K562 (cell line): ENCODE results near the gene TCOF1. TPM values are rescaled to one million over a fixed set of nuclear protein-coding genes. Genes with fewer than 3 reads are reported as not detected.
A peak's percentile ranks its signal among the peaks of the same experiment; 100 is the strongest.

Source experiments
- ATAC-seq: fragments of 200-7000 bp; cut with Tn5 transposase; 3 replicates; pipeline ENCODE4 v1.9.1; 2020; ENCODE audit warnings: moderate library complexity
- BruUV-seq: library from RNA; stranded (reverse); fragments of 400-500 nt; replicated peaks from 2 replicates; lab custom pipeline; 2021; lab: Mats Ljungman, UMichigan
- CTCF ChIA-PET: fragments of 300-600 bp; formaldehyde crosslinking; extraction: SDS; loops from one replicate; lab custom pipeline; 2021; ENCODE audit warnings: low intra/inter-chr PET ratio; lab: Yijun Ruan, JAX
- POLR2A ChIA-PET: fragments of 300-600, 350-650 bp; sonication (Branson Sonifier 250); formaldehyde crosslinking; extraction: SDS; loops from one replicate; lab custom pipeline; 2021; ENCODE audit warnings: antibody characterized with exemption, inconsistent platforms; lab: Yijun Ruan, JAX
- DNase-seq, 4 experiments: peaks; one replicate each; pipeline versions ENCODE4 v3.0.0 to v3.0.0-alpha.2; 2011 to 2018; ENCODE audit warnings: low spot score in 3 of 4, mixed read lengths in 3 of 4; ENCODE audit errors: extremely low read depth in 1 of 4
- FAIRE-seq: peaks from 2 replicates; lab custom pipeline; 2011; peaks lifted over from hg19 to GRCh38; lab: Jason Lieb, UNC
- H2AFZ ChIP-seq: 2 replicates; pipeline ENCODE4 v1.6.0; 2011; ENCODE audit warnings: low read depth, low read length, control low read depth, inconsistent platforms
- H3K27ac ChIP-seq: fragments of 200-600 bp; 3 replicates; pipeline ENCODE4 v1.8.0; 2011; ENCODE audit warnings: low read depth, mild to moderate bottlenecking, control low read depth, inconsistent platforms, low read length, moderate library complexity, mixed read lengths; ENCODE audit errors: extremely low read depth
- H3K27me3 ChIP-seq, 2 experiments: fragments of 300-600 bp in 1 of 2; 2 replicates in 1 of 2; 3 replicates in 1 of 2; pipeline versions ENCODE4 v1.6.0 to v1.8.0; 2011; ENCODE audit warnings: inconsistent platforms in 2 of 2, low read length in 2 of 2, mild to moderate bottlenecking in 1 of 2, mixed read lengths in 1 of 2, moderate library complexity in 1 of 2; ENCODE audit not compliant: control insufficient read depth in 2 of 2, insufficient read depth in 2 of 2
- H3K36me3 ChIP-seq: fragments of 300-600 bp; 3 replicates; pipeline ENCODE4 v1.8.0; 2011; ENCODE audit warnings: mild to moderate bottlenecking, low read length, inconsistent platforms; ENCODE audit not compliant: control insufficient read depth, insufficient read depth
- H3K4me1 ChIP-seq, 2 experiments: fragments of 200-600 bp in 1 of 2; replicated peaks in 1 of 2; 2 replicates in 1 of 2; 3 replicates in 1 of 2; pipeline versions ENCODE4 v1.5.1 to v1.8.0; 2011; ENCODE audit warnings: inconsistent platforms in 2 of 2, low read length in 2 of 2, mild to moderate bottlenecking in 1 of 2, mixed read lengths in 1 of 2, moderate library complexity in 1 of 2; ENCODE audit not compliant: control insufficient read depth in 2 of 2, insufficient read depth in 2 of 2
- H3K4me2 ChIP-seq: 2 replicates; pipeline ENCODE4 v1.6.1; 2011; ENCODE audit warnings: low read length, control low read depth, inconsistent platforms, mixed read lengths; ENCODE audit not compliant: insufficient read depth
- H3K4me3 ChIP-seq: fragments of 200-600 bp; sonication (generic), shearing (Covaris generic); 2 replicates; pipeline ENCODE4 v1.5.1; 2016; ENCODE audit warnings: control low read depth, inconsistent platforms
- H3K79me2 ChIP-seq: fragments of 200-600 bp; 3 replicates; pipeline ENCODE4 v1.8.0; 2011; ENCODE audit warnings: low read length, inconsistent platforms; ENCODE audit not compliant: control insufficient read depth, insufficient read depth
- H3K9ac ChIP-seq, 2 experiments: 2 replicates each; pipeline versions ENCODE4 v1.6.0 to v1.6.1; 2011; ENCODE audit warnings: low read depth in 2 of 2, low read length in 2 of 2, control low read depth in 1 of 2, inconsistent platforms in 1 of 2, mild to moderate bottlenecking in 1 of 2, mixed read lengths in 1 of 2; ENCODE audit not compliant: insufficient read depth in 1 of 2
- H3K9me1 ChIP-seq: one replicate; pipeline ENCODE4 v1.6.0; 2011; ENCODE audit warnings: inconsistent platforms, mild to moderate bottlenecking, low read length, moderate library complexity; ENCODE audit not compliant: control insufficient read depth, insufficient read depth
- H3K9me3 ChIP-seq: replicated peaks from 2 replicates; pipeline ENCODE4 v1.5.1; 2011; ENCODE audit warnings: low read depth, low read length, inconsistent platforms; ENCODE audit not compliant: control insufficient read depth, insufficient read depth
- H4K20me1 ChIP-seq: replicated peaks from 2 replicates; pipeline ENCODE4 v1.6.1; 2011; ENCODE audit warnings: low read length, inconsistent platforms, mixed read lengths; ENCODE audit not compliant: control insufficient read depth, insufficient read depth
- ATF6 ChIP-seq: sonication (generic); formaldehyde crosslinking; IDR thresholded peaks from 2 replicates; pipeline ENCODE4 v1.4.0; 2020; ENCODE audit warnings: mild to moderate bottlenecking, missing genetic modification reagents
- FOXJ3 ChIP-seq: sonication (generic); formaldehyde crosslinking; IDR thresholded peaks from 2 replicates; pipeline ENCODE4 v1.4.0; 2020; ENCODE audit warnings: mild to moderate bottlenecking, missing genetic modification reagents
- FOXP4 ChIP-seq: sonication (generic); formaldehyde crosslinking; IDR thresholded peaks from 2 replicates; pipeline ENCODE4 v1.8.0; 2022; ENCODE audit warnings: mild to moderate bottlenecking, missing genetic modification reagents, borderline replicate concordance
- HEY1 ChIP-seq: fragments of 250-450 bp; sonication (Bioruptor Pico); IDR thresholded peaks from 2 replicates; pipeline ENCODE4 v1.5.0; 2020; ENCODE audit warnings: mild to moderate bottlenecking, moderate library complexity, borderline replicate concordance
- KAT7 ChIP-seq: sonication (generic); formaldehyde crosslinking; IDR thresholded peaks from 2 replicates; pipeline ENCODE4 v1.8.0; 2022; ENCODE audit warnings: missing genetic modification reagents, mild to moderate bottlenecking, borderline replicate concordance
- SP1 ChIP-seq: sonication (generic); formaldehyde crosslinking; IDR thresholded peaks from 2 replicates; pipeline ENCODE4 v1.8.1; 2022; ENCODE audit warnings: mild to moderate bottlenecking, missing genetic modification reagents
- TBP ChIP-seq: optimal IDR thresholded peaks from 2 replicates; pipeline ENCODE3; 2011; ENCODE audit warnings: low read depth, low read length, improper control_type of control experiment
- XRCC5 ChIP-seq: fragments of 200-400 bp; formaldehyde crosslinking; IDR thresholded peaks from 2 replicates; pipeline ENCODE4 v1.6.1; 2017; ENCODE audit warnings: low read depth, mild to moderate bottlenecking, low read length
- YBX1 ChIP-seq: fragments of 450-650 bp; IDR thresholded peaks from 2 replicates; pipeline ENCODE4 v1.7.1; 2016; ENCODE audit warnings: mild to moderate bottlenecking
- ZNF184 ChIP-seq: sonication (generic); formaldehyde crosslinking; IDR thresholded peaks from 2 replicates; pipeline ENCODE4 v1.5.0; 2020; ENCODE audit warnings: missing genetic modification reagents
- ZNF324 ChIP-seq: fragments of 250-450 bp; sonication (Bioruptor Pico); IDR thresholded peaks from 2 replicates; pipeline ENCODE4 v1.4.0; 2020; ENCODE audit warnings: mild to moderate bottlenecking
- WGBS: fragments of 100-300 bp; shearing (Covaris generic); methylation state at CpG from one replicate; pipeline ENCODE4 v1.1.6; 2016; ENCODE audit warnings: low coverage, mixed read lengths; ENCODE audit not compliant: insufficient coverage; ENCODE audit errors: missing lambda C conversion rate; 5-methylcytosine and 5-hydroxymethylcytosine counted together
- in situ Hi-C: fragments of 300-500 bp; cut with MboI; formaldehyde crosslinking; loops from 4 replicates; pipeline ENCODE4 v1.15.0; 2018; ENCODE audit warnings: inconsistent platforms, mixed read lengths
- intact Hi-C: fragments of 100-400 bp; cut with micrococcal nuclease; formaldehyde crosslinking; loops from 2 replicates; pipeline ENCODE4 v1.14.2; 2022
- polyA plus RNA-seq, 8 experiments: library from polyadenylated mRNA; depleted of rRNA in 4 of 8; stranded (reverse) in 5 of 8; unstranded in 3 of 8; fragments of >200 nt; fragmentation: Nextera tagmentation in 2 of 8; fragmentation: Illumina TruSeq in 1 of 8; extraction: Ambion mirVana in 2 of 8; extraction: Trizol in 1 of 8; gene quantifications; 2 replicates each; pipeline versions ENCODE4 v1.2.1 to v1.2.3, GENCODE V29; 2011 to 2014; ENCODE audit warnings: inconsistent platforms in 1 of 8, missing spikeins in 1 of 8
- total RNA-seq, 7 experiments: library from RNA; depleted of rRNA in 6 of 7; stranded (reverse); fragments of >200 nt in 6 of 7; fragmentation: Illumina TruSeq in 2 of 7; extraction: Trizol in 2 of 7; gene quantifications; 2 replicates each; pipeline versions ENCODE4 v1.2.1 to v1.2.3, GENCODE V29; 2011 to 2021; ENCODE audit warnings: low replicate concordance in 1 of 7
- TF ChIP-seq, protein P1 (sequence below): fragments of 150-350 bp; IDR thresholded peaks from 2 replicates; pipeline ENCODE4 v1.6.1; 2014; ENCODE audit warnings: low read depth, mild to moderate bottlenecking, low read length, borderline replicate concordance
- TF ChIP-seq, protein P2 (sequence below): IDR thresholded peaks from 3 replicates; pipeline ENCODE4 v1.6.1; 2011; ENCODE audit warnings: borderline replicate concordance, mild to moderate bottlenecking; ENCODE audit not compliant: insufficient read length, insufficient read depth

The TCOF1 gene
- total and polyA plus RNA-seq, 9 of the 15 experiments (the other 6 are each of a cell fraction or from before 2014, with no cell fraction given): 9.8 to 134 (median 61.7) TPM

GRCh38 chr5:150407096-150407720 lies 49.7 kb downstream of the TCOF1 start:
- peaks cover 5% of the 10 kb centered on the region; the same call in 1 of the 2 replicates for H4K20me1 ChIP-seq
- in situ Hi-C loops (no loop called here), intact Hi-C loops (no loop called here)
- no peaks in the 10 kb centered on the region for H3K9me1 ChIP-seq
- no peak overlapping the region for H3K4me3 ChIP-seq
- H3K4me1 ChIP-seq: peaks cover 0 to 7% of the 10 kb centered on the region in 2 experiments; a peak in 3 of 5 replicates
- H3K27me3 ChIP-seq: peaks cover 0 to 8% of the 10 kb centered on the region in 2 experiments; a peak in 1 of 5 replicates
- H3K27ac ChIP-seq: no peak overlapping the region
- POLR2A ChIA-PET: interaction anchor here (0.8 kb wide), 1 partner anchor 101 kb away, joined by 3 read pairs; no protein-coding TSS in a partner anchor
- H3K9ac ChIP-seq: no peak overlapping the region
- peaks cover 11% of the 10 kb centered on the region; the same call in 2 of the 3 replicates for H3K36me3 ChIP-seq
- peak overlapping the region; percentile 28; the same call in 1 of the 2 replicates for H3K4me2 ChIP-seq
- CTCF ChIA-PET: interaction anchor here (0.6 kb wide), 1 partner anchor 52 kb away, joined by 3 read pairs; no protein-coding TSS in a partner anchor
- no peak for DNase-seq
- H3K9me3 ChIP-seq: no peaks in the 10 kb centered on the region
- ATAC-seq: peak; percentile 40
- FAIRE-seq: no peak
- no TSS peak for BruUV-seq
- H2AFZ ChIP-seq: 0 out of 2 replicates have a peak overlapping the region, but pooled peaks have one; percentile 52
- WGBS: 27% methylated on average over 13 of the region's 13 CpGs
- H3K79me2 ChIP-seq: no peaks in the 10 kb centered on the region
- TF ChIP-seq KAT7 (CRISPR knock-in tag) (no peak), ATF6 (CRISPR knock-in tag) (no peak), TBP (no peak), ZNF184 (CRISPR knock-in tag) (no peak), ZNF324 (CRISPR knock-in tag) (no peak), FOXP4 (CRISPR knock-in tag) (no peak), SP1 (CRISPR knock-in tag) (no peak), XRCC5 (no peak), HEY1 (CRISPR knock-in tag) (no peak), YBX1 (no peak), FOXJ3 (CRISPR knock-in tag) (no peak)
- TF ChIP-seq, protein P1, sequence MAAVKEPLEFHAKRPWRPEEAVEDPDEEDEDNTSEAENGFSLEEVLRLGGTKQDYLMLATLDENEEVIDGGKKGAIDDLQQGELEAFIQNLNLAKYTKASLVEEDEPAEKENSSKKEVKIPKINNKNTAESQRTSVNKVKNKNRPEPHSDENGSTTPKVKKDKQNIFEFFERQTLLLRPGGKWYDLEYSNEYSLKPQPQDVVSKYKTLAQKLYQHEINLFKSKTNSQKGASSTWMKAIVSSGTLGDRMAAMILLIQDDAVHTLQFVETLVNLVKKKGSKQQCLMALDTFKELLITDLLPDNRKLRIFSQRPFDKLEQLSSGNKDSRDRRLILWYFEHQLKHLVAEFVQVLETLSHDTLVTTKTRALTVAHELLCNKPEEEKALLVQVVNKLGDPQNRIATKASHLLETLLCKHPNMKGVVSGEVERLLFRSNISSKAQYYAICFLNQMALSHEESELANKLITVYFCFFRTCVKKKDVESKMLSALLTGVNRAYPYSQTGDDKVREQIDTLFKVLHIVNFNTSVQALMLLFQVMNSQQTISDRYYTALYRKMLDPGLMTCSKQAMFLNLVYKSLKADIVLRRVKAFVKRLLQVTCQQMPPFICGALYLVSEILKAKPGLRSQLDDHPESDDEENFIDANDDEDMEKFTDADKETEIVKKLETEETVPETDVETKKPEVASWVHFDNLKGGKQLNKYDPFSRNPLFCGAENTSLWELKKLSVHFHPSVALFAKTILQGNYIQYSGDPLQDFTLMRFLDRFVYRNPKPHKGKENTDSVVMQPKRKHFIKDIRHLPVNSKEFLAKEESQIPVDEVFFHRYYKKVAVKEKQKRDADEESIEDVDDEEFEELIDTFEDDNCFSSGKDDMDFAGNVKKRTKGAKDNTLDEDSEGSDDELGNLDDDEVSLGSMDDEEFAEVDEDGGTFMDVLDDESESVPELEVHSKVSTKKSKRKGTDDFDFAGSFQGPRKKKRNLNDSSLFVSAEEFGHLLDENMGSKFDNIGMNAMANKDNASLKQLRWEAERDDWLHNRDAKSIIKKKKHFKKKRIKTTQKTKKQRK: no peak
- TF ChIP-seq, protein P2, sequence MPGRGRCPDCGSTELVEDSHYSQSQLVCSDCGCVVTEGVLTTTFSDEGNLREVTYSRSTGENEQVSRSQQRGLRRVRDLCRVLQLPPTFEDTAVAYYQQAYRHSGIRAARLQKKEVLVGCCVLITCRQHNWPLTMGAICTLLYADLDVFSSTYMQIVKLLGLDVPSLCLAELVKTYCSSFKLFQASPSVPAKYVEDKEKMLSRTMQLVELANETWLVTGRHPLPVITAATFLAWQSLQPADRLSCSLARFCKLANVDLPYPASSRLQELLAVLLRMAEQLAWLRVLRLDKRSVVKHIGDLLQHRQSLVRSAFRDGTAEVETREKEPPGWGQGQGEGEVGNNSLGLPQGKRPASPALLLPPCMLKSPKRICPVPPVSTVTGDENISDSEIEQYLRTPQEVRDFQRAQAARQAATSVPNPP: no peak
